Medulla oblongata (tissue), 1 donor: ENCODE results near the gene INVS.
A peak's percentile ranks its signal among the peaks of the same experiment; 100 is the strongest.
"Not testable (repeated sequence)": the region's sequence is repeated elsewhere in the genome, so short reads cannot be mapped to it uniquely, and the experiment has no call there.

Source experiments
- DNase-seq: peaks from one replicate; pipeline ENCODE4 v3.0.0-alpha.2; 2015; ENCODE audit errors: extremely low spot score

The INVS gene

GRCh38 chr9:100322954-100323536 lies 224.0 kb downstream of the INVS start:
- DNase-seq = peak; percentile 73

GRCh38 chr9:100324594-100325200 lies 225.7 kb downstream of the INVS start:
- DNase-seq = peak; percentile 57

GRCh38 chr9:100338736-100339135 lies 239.7 kb downstream of the INVS start:
- DNase-seq = not testable (repeated sequence)

- no peak for DNase-seq
Measured at GRCh38 chr9:100340224-100340623, 241.2 kb downstream of the INVS start.

GRCh38 chr9:100341889-100342288 lies 242.8 kb downstream of the INVS start:
- DNase-seq = no peak

GRCh38 chr9:100346836-100347235 lies 247.8 kb downstream of the INVS start:
- no peak for DNase-seq

- DNase-seq = no peak
Measured at GRCh38 chr9:100350188-100350587, 251.1 kb downstream of the INVS start.
